Chondrocyte (in vitro differentiated cells): ENCODE results near the gene TWIST1. TPM values are rescaled to one million over a fixed set of nuclear protein-coding genes. Genes with fewer than 3 reads are reported as not detected.

Source experiments
- DNase-seq: peaks from one replicate; pipeline ENCODE4 v3.0.0; 2021; ENCODE audit warnings: mixed read lengths, low spot score
- H3K27ac Mint-ChIP-seq: one replicate; pipeline ENCODE4 v1.8.0; 2021; ENCODE audit warnings: mild to moderate bottlenecking, moderate library complexity, mixed read lengths; ENCODE audit not compliant: unreplicated experiment
- H3K27me3 Mint-ChIP-seq: 2 replicates; pipeline ENCODE4 v1.8.0; 2021; ENCODE audit warnings: low read depth, mixed read lengths
- H3K36me3 Mint-ChIP-seq: 2 replicates; pipeline ENCODE4 v1.8.0; 2021; ENCODE audit warnings: low read depth, mixed read lengths
- H3K4me1 Mint-ChIP-seq: 2 replicates; pipeline ENCODE4 v1.8.0; 2021; ENCODE audit warnings: low read depth, mild to moderate bottlenecking, mixed read lengths
- H3K4me3 Mint-ChIP-seq: one replicate; pipeline ENCODE4 v1.8.0; 2021; ENCODE audit warnings: mild to moderate bottlenecking, moderate library complexity, mixed read lengths; ENCODE audit not compliant: unreplicated experiment
- H3K9me3 Mint-ChIP-seq: 2 replicates; pipeline ENCODE4 v1.8.0; 2021; ENCODE audit warnings: low read depth, mixed read lengths
- total RNA-seq: library from RNA; stranded (reverse); gene quantifications from 3 replicates; pipeline ENCODE4 v1.2.1, GENCODE V29; 2021
- TF ChIP-seq, protein P1 (sequence below): fragments of 200-600 bp; sonication (generic); IDR thresholded peaks from 2 replicates; pipeline ENCODE4 v1.5.0; 2021; ENCODE audit warnings: antibody characterized with exemption, mild to moderate bottlenecking, moderate library complexity

The TWIST1 gene
- total RNA-seq, 1 donor from 2014 or later: 26.9 TPM

DNA sequence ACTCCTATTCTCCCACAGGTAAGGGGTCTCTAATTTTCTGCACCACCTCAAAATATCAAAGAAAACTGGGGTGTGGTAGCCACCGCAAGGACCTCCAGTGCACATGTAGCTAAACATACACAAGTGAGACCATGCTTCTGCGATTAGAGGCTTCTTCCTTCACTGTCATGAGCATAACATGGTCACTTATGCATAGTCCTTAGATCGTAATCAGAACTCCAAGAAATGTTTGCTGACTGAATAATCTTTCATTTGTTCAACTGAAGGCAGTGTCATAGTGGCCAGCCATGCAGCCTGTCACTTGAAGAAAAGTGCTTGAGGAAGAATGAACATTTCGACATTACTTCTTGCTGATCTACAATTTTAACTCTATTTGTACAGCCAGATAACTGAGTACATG, 14.6 kb downstream of the TWIST1 start:
- DNase-seq: no peak

DNA sequence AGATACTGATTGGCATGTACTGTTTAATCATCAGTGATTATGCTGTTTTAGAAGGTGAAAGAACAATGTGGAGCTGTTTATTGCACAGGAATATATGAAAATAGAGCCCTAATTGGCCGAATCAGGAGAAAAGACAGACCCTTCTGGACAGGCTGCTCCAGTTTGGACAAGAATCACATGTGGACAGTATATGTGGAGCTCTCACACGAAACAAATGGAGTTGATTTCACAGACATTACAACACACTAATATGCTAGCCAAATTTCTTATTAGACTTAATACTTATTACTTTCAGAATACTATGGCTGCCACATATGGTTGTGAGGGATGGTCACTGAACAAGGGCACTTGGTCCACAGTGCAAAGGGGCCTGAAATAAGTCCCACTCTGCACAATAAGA, 15.5 kb downstream of the TWIST1 start:
- Mint-ChIP-seq H3K36me3 (no peaks in the 10 kb centered on the region), H3K27ac (no peak overlapping the region), H3K4me3 (no peak overlapping the region), H3K9me3 (no peaks in the 10 kb centered on the region), H3K4me1 (peaks cover 18% of the 10 kb centered on the region), H3K27me3 (no peaks in the 10 kb centered on the region)
- TF ChIP-seq, protein P1, sequence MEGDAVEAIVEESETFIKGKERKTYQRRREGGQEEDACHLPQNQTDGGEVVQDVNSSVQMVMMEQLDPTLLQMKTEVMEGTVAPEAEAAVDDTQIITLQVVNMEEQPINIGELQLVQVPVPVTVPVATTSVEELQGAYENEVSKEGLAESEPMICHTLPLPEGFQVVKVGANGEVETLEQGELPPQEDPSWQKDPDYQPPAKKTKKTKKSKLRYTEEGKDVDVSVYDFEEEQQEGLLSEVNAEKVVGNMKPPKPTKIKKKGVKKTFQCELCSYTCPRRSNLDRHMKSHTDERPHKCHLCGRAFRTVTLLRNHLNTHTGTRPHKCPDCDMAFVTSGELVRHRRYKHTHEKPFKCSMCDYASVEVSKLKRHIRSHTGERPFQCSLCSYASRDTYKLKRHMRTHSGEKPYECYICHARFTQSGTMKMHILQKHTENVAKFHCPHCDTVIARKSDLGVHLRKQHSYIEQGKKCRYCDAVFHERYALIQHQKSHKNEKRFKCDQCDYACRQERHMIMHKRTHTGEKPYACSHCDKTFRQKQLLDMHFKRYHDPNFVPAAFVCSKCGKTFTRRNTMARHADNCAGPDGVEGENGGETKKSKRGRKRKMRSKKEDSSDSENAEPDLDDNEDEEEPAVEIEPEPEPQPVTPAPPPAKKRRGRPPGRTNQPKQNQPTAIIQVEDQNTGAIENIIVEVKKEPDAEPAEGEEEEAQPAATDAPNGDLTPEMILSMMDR: no peak
- no peak for DNase-seq

More for the DNA sequence above, 14.6 kb downstream of the TWIST1 start:
- TF ChIP-seq, protein P1: no peak
- no peaks in the 10 kb centered on the region for H3K36me3 Mint-ChIP-seq
- no peak overlapping the region for H3K27ac Mint-ChIP-seq
- no peaks in the 10 kb centered on the region for H3K9me3 Mint-ChIP-seq
- H3K4me3 Mint-ChIP-seq: no peak overlapping the region
- no peaks in the 10 kb centered on the region for H3K27me3 Mint-ChIP-seq
- H3K4me1 Mint-ChIP-seq: peaks cover 18% of the 10 kb centered on the region

DNA sequence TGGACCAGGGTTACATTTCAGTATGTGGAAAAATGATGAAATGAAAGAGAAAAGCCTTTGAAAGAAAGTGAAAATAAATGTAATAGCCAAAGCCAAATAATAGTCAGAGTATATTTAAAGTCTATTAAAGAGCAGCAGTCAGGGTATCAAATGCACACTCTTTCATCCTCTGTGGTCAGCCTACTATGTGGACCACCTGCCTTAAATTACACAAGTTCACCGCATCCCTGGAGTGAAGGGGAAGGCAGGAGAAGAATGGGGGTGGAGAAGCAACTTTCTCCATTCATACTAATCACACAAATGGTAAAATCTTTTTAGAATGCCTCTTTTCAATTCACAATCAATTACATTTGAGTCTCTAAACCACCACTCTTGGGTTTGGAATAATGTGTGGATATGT, 16.0 kb downstream of the TWIST1 start:
- Mint-ChIP-seq H3K9me3 (no peaks in the 10 kb centered on the region), H3K27ac (no peak overlapping the region), H3K27me3 (no peaks in the 10 kb centered on the region), H3K36me3 (no peaks in the 10 kb centered on the region), H3K4me1 (peaks cover 17% of the 10 kb centered on the region), H3K4me3 (no peak overlapping the region)
- TF ChIP-seq, protein P1: no peak
- no peak for DNase-seq

DNA sequence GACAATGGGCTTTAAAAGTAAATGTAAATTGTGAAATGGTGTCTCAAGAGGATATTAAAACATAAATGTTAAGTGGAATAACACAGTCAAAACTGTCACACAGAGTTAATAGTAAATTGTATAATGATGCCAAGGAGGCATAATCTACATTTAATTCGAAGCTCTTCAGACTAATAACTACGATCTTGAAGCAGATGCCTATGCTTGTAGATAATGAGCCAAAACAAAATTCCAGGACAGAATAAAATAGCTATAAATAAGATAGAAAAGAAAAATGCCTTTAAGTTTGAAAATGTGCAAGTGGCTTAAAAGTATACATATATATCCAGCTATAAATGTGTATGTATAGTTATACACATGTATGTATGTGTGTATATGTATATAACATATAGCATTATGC, 17.5 kb downstream of the TWIST1 start:
- no peak for DNase-seq
- Mint-ChIP-seq H3K36me3 (no peaks in the 10 kb centered on the region), H3K27ac (no peak overlapping the region), H3K27me3 (no peaks in the 10 kb centered on the region), H3K4me3 (no peak overlapping the region), H3K4me1 (peaks cover 7% of the 10 kb centered on the region), H3K9me3 (no peaks in the 10 kb centered on the region)
- TF ChIP-seq, protein P1: no peak

DNA sequence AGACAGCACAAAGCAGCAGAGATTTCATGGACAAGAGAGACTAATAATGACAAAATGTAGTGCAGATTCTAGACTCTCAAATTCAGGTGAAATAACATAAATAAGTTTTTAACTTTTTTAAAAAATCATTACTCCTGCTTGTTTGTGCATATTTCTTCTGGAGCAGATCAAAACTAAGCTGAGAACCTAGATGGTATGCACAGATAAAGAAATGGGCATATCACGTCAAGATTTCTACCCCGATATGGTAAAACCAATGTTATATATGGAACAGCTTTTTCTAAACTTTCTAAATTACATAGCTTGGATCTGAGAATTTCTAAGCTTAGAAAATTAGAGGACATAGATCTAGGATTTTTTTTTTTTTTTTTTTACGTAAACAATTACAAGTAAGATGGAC, 18.2 kb downstream of the TWIST1 start:
- Mint-ChIP-seq H3K36me3 (no peaks in the 10 kb centered on the region), H3K4me3 (no peak overlapping the region), H3K27ac (no peak overlapping the region), H3K4me1 (peaks cover 7% of the 10 kb centered on the region), H3K9me3 (no peaks in the 10 kb centered on the region), H3K27me3 (no peaks in the 10 kb centered on the region)
- TF ChIP-seq, protein P1: no peak
- DNase-seq: no peak
